HepG2 (cell line): ENCODE results near the gene H1-8. TPM values are rescaled to one million over a fixed set of nuclear protein-coding genes. Genes with fewer than 3 reads are reported as not detected.
A peak's percentile ranks its signal among the peaks of the same experiment; 100 is the strongest.

ENCODE experiments used
- ADNP ChIP-seq: sonication (generic); formaldehyde crosslinking; IDR thresholded peaks from 2 replicates; pipeline ENCODE4 v1.4.0; 2020; ENCODE audit warnings: missing genetic modification reagents
- ARID5B ChIP-seq: IDR thresholded peaks from 2 replicates; pipeline ENCODE4 v1.4.0; 2020; ENCODE audit warnings: mild to moderate bottlenecking, missing genetic modification reagents
- CBX1 ChIP-seq: IDR thresholded peaks from one replicate; pipeline ENCODE4 v1.6.1; 2016; ENCODE audit warnings: antibody characterized with exemption, low read depth
- ELF1 ChIP-seq: sonication (generic); formaldehyde crosslinking; IDR thresholded peaks from 2 replicates; pipeline ENCODE4 v1.4.0; 2020; ENCODE audit warnings: missing genetic modification reagents
- HDAC2 ChIP-seq: sonication (generic); formaldehyde crosslinking; IDR thresholded peaks from 2 replicates; pipeline ENCODE4 v1.4.0; 2020; ENCODE audit warnings: missing genetic modification reagents
- HMG20A ChIP-seq: IDR thresholded peaks from 2 replicates; pipeline ENCODE4 v1.6.1; 2016; ENCODE audit warnings: borderline replicate concordance
- PHF8 ChIP-seq: sonication (generic); formaldehyde crosslinking; IDR thresholded peaks from 2 replicates; pipeline ENCODE4 v1.5.0; 2020; ENCODE audit warnings: missing genetic modification reagents
- SNAPC2 ChIP-seq: sonication (generic); formaldehyde crosslinking; IDR thresholded peaks from 2 replicates; pipeline ENCODE4 v1.8.1; 2022; ENCODE audit warnings: mild to moderate bottlenecking, missing genetic modification reagents
- SRF ChIP-seq: IDR thresholded peaks from 2 replicates; pipeline ENCODE4 v1.6.1; 2011; ENCODE audit warnings: mild to moderate bottlenecking, low read depth, low read length, moderate library complexity
- ZFY ChIP-seq: sonication (generic); formaldehyde crosslinking; IDR thresholded peaks from 2 replicates; pipeline ENCODE4 v1.4.0; 2020; ENCODE audit warnings: missing genetic modification reagents
- ZNF10 ChIP-seq: sonication (generic); formaldehyde crosslinking; IDR thresholded peaks from 2 replicates; pipeline ENCODE4 v1.4.0; 2020; ENCODE audit warnings: mild to moderate bottlenecking, low read depth, missing genetic modification reagents, borderline replicate concordance
- ZNF382 ChIP-seq: sonication (generic); formaldehyde crosslinking; IDR thresholded peaks from 2 replicates; pipeline ENCODE4 v1.5.0; 2020; ENCODE audit warnings: missing genetic modification reagents, mild to moderate bottlenecking, borderline replicate concordance
- ZNF614 ChIP-seq: IDR thresholded peaks from 2 replicates; pipeline ENCODE4 v1.6.1; 2018; ENCODE audit warnings: missing biosample characterization, missing genetic modification reagents, inconsistent platforms, borderline replicate concordance
- ZNF7 ChIP-seq: IDR thresholded peaks from 2 replicates; pipeline ENCODE4 v1.6.1; 2016; ENCODE audit warnings: missing biosample characterization, missing genetic modification reagents
- ZSCAN22 ChIP-seq: sonication (generic); formaldehyde crosslinking; IDR thresholded peaks from 2 replicates; pipeline ENCODE4 v1.4.0; 2020; ENCODE audit warnings: mild to moderate bottlenecking, missing genetic modification reagents
- polyA plus RNA-seq, 8 experiments: library from polyadenylated mRNA; depleted of rRNA in 3 of 8; stranded (reverse) in 7 of 8; unstranded in 1 of 8; fragments of >200 nt; fragmentation: Illumina TruSeq in 4 of 8; extraction: Trizol in 4 of 8; gene quantifications; 2 replicates each; pipeline versions ENCODE4 v1.2.1 to v1.2.3, GENCODE V29; 2011 to 2016; ENCODE audit warnings: low read depth in 4 of 8, missing spikeins in 1 of 8, mixed read lengths in 1 of 8; ENCODE audit not compliant: insufficient read depth in 1 of 8
- total RNA-seq, 5 experiments: library from RNA; depleted of rRNA; stranded (reverse); fragments of >200 nt; fragmentation: Illumina TruSeq; extraction: Trizol; gene quantifications; 2 replicates each; pipeline ENCODE4 v1.2.3, GENCODE V29; 2016; ENCODE audit warnings: low read depth in 1 of 5
- TF ChIP-seq, protein P1 (sequence below): sonication (generic); formaldehyde crosslinking; IDR thresholded peaks from 2 replicates; pipeline ENCODE4 v1.4.0; 2020; ENCODE audit warnings: mild to moderate bottlenecking, missing genetic modification reagents
- TF ChIP-seq, protein P2 (sequence below): sonication (generic); formaldehyde crosslinking; IDR thresholded peaks from 2 replicates; pipeline ENCODE4 v1.4.0; 2020; ENCODE audit warnings: missing genetic modification reagents

H1-8 gene
- total and polyA plus RNA-seq, 2 of the 13 experiments (the other 11 are each of a cell fraction or from before 2014, with no cell fraction given), result 0.08 TPM; not detected in 1

DNA sequence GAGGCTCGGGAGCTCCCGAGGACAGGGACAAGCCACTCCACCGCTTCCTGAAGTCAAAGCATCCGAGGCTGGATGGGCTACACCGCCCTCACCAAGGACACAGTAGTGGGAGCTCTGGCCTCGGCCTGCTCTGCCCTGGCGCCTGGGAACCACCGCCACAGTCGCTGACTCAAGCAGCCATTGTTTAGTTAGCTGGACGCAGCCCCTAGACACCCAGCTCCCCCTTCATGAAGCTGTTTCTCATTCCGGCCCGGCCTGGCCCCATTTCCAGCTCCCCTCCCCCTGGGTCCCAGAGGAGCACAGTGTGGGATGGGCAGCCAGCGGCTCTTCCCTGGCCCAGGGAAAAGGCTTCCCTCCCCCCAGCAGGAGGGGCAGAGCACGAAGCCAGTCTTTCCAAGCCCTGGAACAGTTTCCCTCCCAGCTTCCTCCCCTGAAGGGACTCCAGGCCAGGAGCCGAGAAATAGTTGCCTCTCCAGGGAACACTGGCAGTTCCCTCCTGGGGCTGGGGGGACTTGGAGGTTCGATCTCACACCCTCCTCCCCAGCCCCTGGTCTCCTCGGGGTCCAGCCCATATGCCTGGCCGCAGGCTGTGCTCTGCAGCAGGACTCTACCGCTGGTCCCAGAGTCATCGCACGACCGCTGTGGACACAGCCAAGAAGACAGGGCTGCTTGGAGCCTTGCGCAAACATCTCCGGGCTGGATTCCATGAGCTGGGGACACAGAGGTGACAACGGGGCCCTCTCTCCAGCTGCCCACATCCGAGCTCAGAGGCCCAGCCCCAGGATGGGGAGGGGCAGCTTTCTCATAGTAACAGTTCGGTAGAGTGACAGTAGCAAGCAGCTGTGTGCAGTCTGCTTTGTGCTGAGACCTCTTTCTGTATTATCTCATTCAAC lies 53.5 kb downstream of the H1-8 start (continued):
- TF ChIP-seq, protein P1, sequence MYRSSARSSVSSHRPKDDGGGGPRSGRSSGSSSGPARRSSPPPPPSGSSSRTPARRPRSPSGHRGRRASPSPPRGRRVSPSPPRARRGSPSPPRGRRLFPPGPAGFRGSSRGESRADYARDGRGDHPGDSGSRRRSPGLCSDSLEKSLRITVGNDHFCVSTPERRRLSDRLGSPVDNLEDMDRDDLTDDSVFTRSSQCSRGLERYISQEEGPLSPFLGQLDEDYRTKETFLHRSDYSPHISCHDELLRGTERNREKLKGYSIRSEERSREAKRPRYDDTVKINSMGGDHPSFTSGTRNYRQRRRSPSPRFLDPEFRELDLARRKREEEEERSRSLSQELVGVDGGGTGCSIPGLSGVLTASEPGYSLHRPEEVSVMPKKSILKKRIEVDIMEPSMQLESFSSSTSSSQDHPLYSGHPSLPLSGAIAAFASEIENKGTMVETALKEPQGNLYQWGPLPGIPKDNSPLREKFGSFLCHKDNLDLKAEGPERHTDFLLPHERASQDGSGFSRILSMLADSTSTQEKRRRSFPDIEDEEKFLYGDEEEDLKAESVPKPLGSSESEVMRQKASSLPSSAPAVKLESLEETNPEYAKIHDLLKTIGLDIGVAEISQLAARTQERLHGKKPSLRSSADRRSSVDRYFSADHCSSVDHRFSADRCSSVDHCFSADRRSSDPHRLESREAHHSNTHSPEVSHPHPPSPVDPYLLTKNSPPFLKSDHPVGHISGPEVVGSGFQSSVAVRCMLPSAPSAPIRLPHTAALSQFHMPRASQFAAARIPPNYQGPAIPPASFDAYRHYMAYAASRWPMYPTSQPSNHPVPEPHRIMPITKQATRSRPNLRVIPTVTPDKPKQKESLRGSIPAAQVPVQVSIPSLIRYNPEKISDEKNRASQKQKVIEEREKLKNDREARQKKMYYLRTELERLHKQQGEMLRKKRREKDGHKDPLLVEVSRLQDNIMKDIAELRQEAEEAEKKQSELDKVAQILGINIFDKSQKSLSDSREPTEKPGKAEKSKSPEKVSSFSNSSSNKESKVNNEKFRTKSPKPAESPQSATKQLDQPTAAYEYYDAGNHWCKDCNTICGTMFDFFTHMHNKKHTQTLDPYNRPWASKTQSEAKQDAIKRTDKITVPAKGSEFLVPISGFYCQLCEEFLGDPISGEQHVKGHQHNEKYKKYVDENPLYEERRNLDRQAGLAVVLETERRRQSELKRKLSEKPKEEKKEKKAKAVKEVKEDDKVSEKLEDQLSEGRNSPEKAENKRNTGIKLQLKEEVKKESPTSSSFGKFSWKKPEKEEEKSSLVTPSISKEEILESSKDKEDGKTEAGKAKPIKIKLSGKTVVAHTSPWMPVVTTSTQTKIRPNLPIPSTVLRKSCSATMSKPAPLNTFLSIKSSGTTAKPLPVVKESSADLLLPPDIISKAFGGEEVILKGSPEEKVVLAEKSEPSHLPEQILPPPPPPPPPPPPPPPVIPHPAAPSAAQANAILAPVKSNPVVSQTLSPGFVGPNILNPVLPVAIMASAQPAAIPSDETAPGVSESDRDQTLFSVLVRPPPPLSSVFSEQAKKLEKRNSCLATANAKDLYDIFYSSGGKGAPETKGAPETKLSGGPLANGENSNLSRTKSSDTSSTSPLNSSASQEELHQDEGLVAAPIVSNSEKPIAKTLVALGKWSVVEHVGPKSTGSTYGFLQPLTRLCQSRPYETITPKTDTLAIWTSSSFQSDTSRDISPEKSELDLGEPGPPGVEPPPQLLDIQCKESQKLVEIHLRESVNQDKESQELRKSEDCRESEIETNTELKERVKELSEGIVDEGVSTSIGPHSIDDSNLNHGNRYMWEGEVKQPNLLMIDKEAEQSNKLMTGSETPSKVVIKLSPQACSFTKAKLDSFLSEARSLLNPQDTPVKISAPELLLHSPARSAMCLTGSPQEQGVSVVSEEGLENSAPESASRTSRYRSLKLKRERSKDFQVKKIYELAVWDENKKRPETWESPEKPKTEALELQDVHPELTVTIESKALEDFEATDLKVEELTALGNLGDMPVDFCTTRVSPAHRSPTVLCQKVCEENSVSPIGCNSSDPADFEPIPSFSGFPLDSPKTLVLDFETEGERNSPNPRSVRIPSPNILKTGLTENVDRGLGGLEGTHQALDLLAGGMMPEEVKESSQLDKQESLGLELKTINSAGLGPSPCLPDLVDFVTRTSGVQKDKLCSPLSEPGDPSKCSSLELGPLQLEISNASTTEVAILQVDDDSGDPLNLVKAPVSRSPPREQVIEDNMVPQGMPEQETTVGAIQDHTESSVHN, result no peak
- TF ChIP-seq ZNF10 (CRISPR knock-in tag) (no peak), HMG20A (peak; percentile 61), ADNP (CRISPR knock-in tag) (no peak), ZSCAN22 (0 out of 2 replicates have a peak, but pooled peaks have one; percentile 31), ZNF7 (CRISPR knock-in tag) (no peak), HDAC2 (peak; percentile 84), SRF (no peak), SNAPC2 (no peak), ZNF614 (CRISPR knock-in tag) (peak; percentile 46), ARID5B (CRISPR knock-in tag) (peak; percentile 48; the same call in 1 of the 2 replicates), ZFY (CRISPR knock-in tag) (peak; percentile 77), PHF8 (CRISPR knock-in tag) (peak; percentile 59), ZNF382 (CRISPR knock-in tag) (no peak), CBX1 (no peak), ELF1 (CRISPR knock-in tag) (0 out of 2 replicates have a peak, but pooled peaks have one; percentile 3)
- TF ChIP-seq, protein P2, sequence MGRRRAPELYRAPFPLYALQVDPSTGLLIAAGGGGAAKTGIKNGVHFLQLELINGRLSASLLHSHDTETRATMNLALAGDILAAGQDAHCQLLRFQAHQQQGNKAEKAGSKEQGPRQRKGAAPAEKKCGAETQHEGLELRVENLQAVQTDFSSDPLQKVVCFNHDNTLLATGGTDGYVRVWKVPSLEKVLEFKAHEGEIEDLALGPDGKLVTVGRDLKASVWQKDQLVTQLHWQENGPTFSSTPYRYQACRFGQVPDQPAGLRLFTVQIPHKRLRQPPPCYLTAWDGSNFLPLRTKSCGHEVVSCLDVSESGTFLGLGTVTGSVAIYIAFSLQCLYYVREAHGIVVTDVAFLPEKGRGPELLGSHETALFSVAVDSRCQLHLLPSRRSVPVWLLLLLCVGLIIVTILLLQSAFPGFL (CRISPR knock-in tag), result no peak
